GM12878 (cell line): ENCODE data around the gene TNS4. TPM values are rescaled to one million over a fixed set of nuclear protein-coding genes. Genes with fewer than 3 reads are reported as not detected.

ENCODE experiments used
- ATF7 ChIP-seq: fragments of 450-650 bp; IDR thresholded peaks from 2 replicates; pipeline ENCODE4 v1.6.1; 2016; ENCODE audit warnings: low read depth, mild to moderate bottlenecking
- CBX3 ChIP-seq: fragments of 200-600 bp; sonication (generic); IDR thresholded peaks from 2 replicates; pipeline ENCODE4 v1.6.1; 2016; ENCODE audit warnings: low read depth, borderline replicate concordance
- CREM ChIP-seq: IDR thresholded peaks from 2 replicates; pipeline ENCODE4 v1.6.1; 2014; ENCODE audit warnings: antibody characterized with exemption, low read depth
- ETV6 ChIP-seq, 2 experiments: fragments of 450-650 bp in 1 of 2; IDR thresholded peaks in 1 of 2; conservative IDR thresholded peaks in 1 of 2; 2 replicates each; pipeline ENCODE4 v1.6.1; 2014; ENCODE audit warnings: antibody characterized with exemption in 1 of 2, borderline replicate concordance in 1 of 2, low read depth in 1 of 2, mild to moderate bottlenecking in 1 of 2, moderate library complexity in 1 of 2
- HDGF ChIP-seq: fragments of 450-650 bp; IDR thresholded peaks from 2 replicates; pipeline ENCODE4 v1.6.1; 2016; ENCODE audit warnings: antibody characterized with exemption
- KDM1A ChIP-seq: fragments of 200-600 bp; sonication (generic); IDR thresholded peaks from 2 replicates; pipeline ENCODE4 v1.6.1; 2016; ENCODE audit warnings: borderline replicate concordance
- KLF5 ChIP-seq: fragments of 450-650 bp; IDR thresholded peaks from 2 replicates; pipeline ENCODE4 v1.6.1; 2014; ENCODE audit warnings: mild to moderate bottlenecking; ENCODE audit not compliant: partially characterized antibody
- MEF2B ChIP-seq: fragments of 450-650 bp; IDR thresholded peaks from 2 replicates; pipeline ENCODE4 v1.6.1; 2018; ENCODE audit warnings: mild to moderate bottlenecking, moderate library complexity; ENCODE audit not compliant: partially characterized antibody, poor library complexity, severe bottlenecking
- NFIC ChIP-seq: IDR thresholded peaks from 2 replicates; pipeline ENCODE4 v1.6.1; 2012; ENCODE audit warnings: low read depth, mild to moderate bottlenecking, inconsistent platforms, low read length, moderate library complexity
- NKRF ChIP-seq: fragments of 450-650 bp; conservative IDR thresholded peaks from 2 replicates; pipeline ENCODE4 v1.6.1; 2017; ENCODE audit warnings: mild to moderate bottlenecking, moderate library complexity
- NR2C2 ChIP-seq: IDR thresholded peaks from 2 replicates; pipeline ENCODE4 v1.6.1; 2011; ENCODE audit warnings: borderline replicate concordance, low read depth; ENCODE audit not compliant: control insufficient read depth, insufficient read length
- PAX5 ChIP-seq: IDR thresholded peaks from 2 replicates; pipeline ENCODE4 v1.6.1; 2011; ENCODE audit warnings: low read depth, low read length, borderline replicate concordance
- PBX3 ChIP-seq: IDR thresholded peaks from 2 replicates; pipeline ENCODE4 v1.6.1; 2011; ENCODE audit warnings: mild to moderate bottlenecking, low read depth, low read length, moderate library complexity; ENCODE audit not compliant: insufficient replicate concordance
- POLR2AphosphoS5 ChIP-seq: IDR thresholded peaks from 2 replicates; pipeline ENCODE4 v1.6.1; 2011; ENCODE audit warnings: mild to moderate bottlenecking, low read length, inconsistent platforms
- RCOR1 ChIP-seq: conservative IDR thresholded peaks from 2 replicates; pipeline ENCODE4 v1.6.1; 2012; ENCODE audit warnings: low read depth, low read length, improper control_type of control experiment
- STAT1 ChIP-seq: fragments of 450-650 bp; conservative IDR thresholded peaks from 2 replicates; pipeline ENCODE4 v1.6.1; 2014; ENCODE audit warnings: antibody characterized with exemption, mild to moderate bottlenecking
- TARDBP ChIP-seq: IDR thresholded peaks from 2 replicates; pipeline ENCODE4 v1.6.1; 2016; ENCODE audit warnings: borderline replicate concordance
- TCF12 ChIP-seq: IDR thresholded peaks from 2 replicates; pipeline ENCODE4 v1.6.1; 2011; ENCODE audit warnings: low read depth, mild to moderate bottlenecking, low read length
- USF2 ChIP-seq: IDR thresholded peaks from 2 replicates; pipeline ENCODE4 v1.6.1; 2011; ENCODE audit warnings: low read depth, low read length, improper control_type of control experiment, borderline replicate concordance
- WRNIP1 ChIP-seq: IDR thresholded peaks from 2 replicates; pipeline ENCODE4 v1.6.1; 2011; ENCODE audit warnings: low read depth, low read length, improper control_type of control experiment, borderline replicate concordance
- ZNF24 ChIP-seq: fragments of 450-650 bp; IDR thresholded peaks from 2 replicates; pipeline ENCODE4 v1.6.1; 2017; ENCODE audit warnings: antibody characterized with exemption, mild to moderate bottlenecking
- ZNF687 ChIP-seq: fragments of 450-650 bp; IDR thresholded peaks from 2 replicates; pipeline ENCODE4 v1.6.1; 2017; ENCODE audit warnings: mild to moderate bottlenecking, moderate library complexity
- polyA plus RNA-seq, 11 experiments: library from polyadenylated mRNA; depleted of rRNA in 4 of 11; unstranded in 6 of 11; stranded (reverse) in 5 of 11; fragments of >200 nt; fragmentation: Nextera tagmentation in 4 of 11; fragmentation: Illumina TruSeq in 1 of 11; extraction: Ambion mirVana in 4 of 11; extraction: Trizol in 1 of 11; gene quantifications; 1 replicate in 1 of 11; 2 replicates in 10 of 11; pipeline versions ENCODE4 v1.2.1 to v1.2.3, GENCODE V29; 2011 to 2016; ENCODE audit warnings: inconsistent platforms in 2 of 11, missing spikeins in 2 of 11, low read depth in 1 of 11
- total RNA-seq, 4 experiments: library from RNA; depleted of rRNA in 3 of 4; stranded (reverse); fragments of >200 nt in 3 of 4; fragmentation: Illumina TruSeq in 1 of 4; extraction: Trizol in 1 of 4; gene quantifications; 2 replicates each; pipeline versions ENCODE4 v1.2.1 to v1.2.3, GENCODE V29; 2013 to 2021

TNS4 gene
- total and polyA plus RNA-seq, 10 of the 15 experiments (the other 5 are each of a cell fraction or from before 2014, with no cell fraction given), result 0.10 to 0.90 (median 0.68) TPM; not detected in 2

- TF ChIP-seq ZNF687 (0 out of 2 replicates have a peak, but pooled peaks have one; percentile 59), CBX3 (no peak), CREM (no peak), PBX3 (no peak), KLF5 (no peak), STAT1 (no peak), TCF12 (no peak), TARDBP (0 out of 2 replicates have a peak, but pooled peaks have one; percentile 17), NFIC (no peak), NKRF (peak; percentile 55; the same call in 1 of the 2 replicates), POLR2AphosphoS5 (no peak), PAX5 (no peak), HDGF (no peak), NR2C2 (no peak), ETV6 (conservative IDR thresholded peaks at IDR 0.05 in 1 of 2, IDR thresholded peaks at IDR 0.05 in 1 of 2; ENCODE audit: borderline replicate concordance in 1 of 2, low read depth in 1 of 2) (no peak), ZNF24 (no peak), MEF2B (no peak), USF2 (no peak), WRNIP1 (no peak), ATF7 (no peak), RCOR1 (no peak), KDM1A (no peak)
Observed at GRCh38 chr17:40443196-40443987, 58.0 kb downstream of the TNS4 start, which contains the start of gene IGFBP4 (continued).
